ENCODE results near the gene THSD4.

GRCh38 chr15:71447328-71448250 lies 332.3 kb downstream of the THSD4 start:
- no peak for TF ChIP-seq CTCF (optimal IDR thresholded peaks at IDR 0.05 in 1 of 3, IDR thresholded peaks at IDR 0.05 in 1 of 3, conservative IDR thresholded peaks at IDR 0.05 in 1 of 3; ENCODE audit: extremely low read depth in 1 of 3, insufficient read depth in 2 of 3, low read length in 3 of 3)
- TF ChIP-seq EZH2 (IDR thresholded peaks at IDR 0.05; ENCODE audit: low read length), result no peak
